HG02840 (cell line): ENCODE measurements around the gene LBR.
"Not testable (repeated sequence)": the region's sequence is repeated elsewhere in the genome, so short reads cannot be mapped to it uniquely, and the experiment has no call there.

Experiments used
- ATAC-seq: cut with Tn5 transposase; IDR thresholded peaks from one replicate; pipeline ENCODE4 v1.9.1; 2021; ENCODE audit warnings: mild to moderate bottlenecking, moderate library complexity, moderate number of reproducible peaks; ENCODE audit not compliant: unreplicated experiment, low FRiP score

Gene LBR

GRCh38 chr1:225388372-225388771 lies 39.5 kb downstream of the LBR start:
- no peak for ATAC-seq

DNA sequence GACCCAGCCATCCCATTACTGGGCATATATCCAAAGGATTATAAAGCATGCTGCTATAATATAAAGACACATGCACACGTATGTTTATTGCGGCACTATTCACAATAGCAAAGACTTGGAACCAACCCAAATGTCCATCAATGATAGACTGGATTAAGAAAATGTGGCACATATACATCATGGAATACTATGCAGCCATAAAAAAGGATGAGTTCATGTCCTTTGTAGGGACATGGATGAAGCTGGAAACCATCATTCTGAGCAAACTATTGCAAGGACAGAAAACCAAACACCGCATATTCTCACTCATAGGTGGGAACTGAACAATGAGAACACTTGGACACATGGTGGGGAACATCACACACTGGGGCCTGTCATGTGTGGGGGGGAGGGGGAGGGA lies 41.0 kb downstream of the LBR start:
- not testable (repeated sequence) for ATAC-seq

DNA sequence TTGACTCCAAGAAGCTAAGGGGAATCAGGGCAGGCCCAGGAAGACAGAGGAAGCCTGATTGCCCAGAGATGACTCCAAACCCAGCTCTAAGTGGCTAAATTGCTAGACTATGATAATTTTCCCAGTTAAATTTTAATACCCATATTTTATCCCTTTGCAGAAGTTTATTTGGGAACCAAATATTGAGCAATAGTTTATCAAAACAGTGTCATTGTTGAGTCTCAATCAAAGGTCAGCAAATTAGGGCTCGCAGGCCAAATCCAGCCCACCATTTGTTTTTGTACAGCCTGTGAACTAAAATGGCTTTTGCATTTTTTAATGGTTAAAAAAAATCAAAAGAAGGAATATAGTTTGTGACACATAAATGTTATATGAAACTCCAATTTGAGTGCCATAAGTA lies 47.1 kb downstream of the LBR start:
- no peak for ATAC-seq

- ATAC-seq = no peak
Observed at GRCh38 chr1:225378880-225379279, 49.0 kb downstream of the LBR start.

- no peak for ATAC-seq
Observed at GRCh38 chr1:225374996-225375395, 52.8 kb downstream of the LBR start.

- ATAC-seq = no peak
Observed at GRCh38 chr1:225373155-225373554, 54.7 kb downstream of the LBR start.

GRCh38 chr1:225371366-225372010 lies 56.4 kb downstream of the LBR start:
- ATAC-seq = no peak

GRCh38 chr1:225368036-225368552 lies 59.7 kb downstream of the LBR start:
- no peak for ATAC-seq

DNA sequence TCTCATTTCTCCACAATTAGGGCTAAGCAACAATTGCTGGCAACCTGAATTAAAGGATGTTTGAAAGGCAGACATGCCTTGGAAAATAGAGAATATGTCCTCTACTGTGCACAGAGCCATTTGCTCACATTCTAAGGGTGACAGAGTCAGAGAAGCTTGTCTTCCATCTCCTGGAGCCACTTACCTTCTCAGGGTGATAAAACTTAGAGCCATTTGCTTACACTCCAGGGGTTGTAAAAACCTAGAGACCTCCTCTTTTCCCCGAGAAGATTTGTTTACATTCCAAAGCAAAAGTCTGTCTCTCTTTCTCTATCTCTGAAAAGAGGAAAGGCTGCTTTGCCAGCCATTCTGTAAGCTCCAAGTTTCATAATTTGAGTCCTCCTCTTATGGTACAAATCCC lies 61.3 kb downstream of the LBR start:
- ATAC-seq = no peak

GRCh38 chr1:225366018-225366417 lies 61.8 kb downstream of the LBR start:
- ATAC-seq = no peak

GRCh38 chr1:225364439-225364838 lies 63.4 kb downstream of the LBR start:
- ATAC-seq = no peak

DNA sequence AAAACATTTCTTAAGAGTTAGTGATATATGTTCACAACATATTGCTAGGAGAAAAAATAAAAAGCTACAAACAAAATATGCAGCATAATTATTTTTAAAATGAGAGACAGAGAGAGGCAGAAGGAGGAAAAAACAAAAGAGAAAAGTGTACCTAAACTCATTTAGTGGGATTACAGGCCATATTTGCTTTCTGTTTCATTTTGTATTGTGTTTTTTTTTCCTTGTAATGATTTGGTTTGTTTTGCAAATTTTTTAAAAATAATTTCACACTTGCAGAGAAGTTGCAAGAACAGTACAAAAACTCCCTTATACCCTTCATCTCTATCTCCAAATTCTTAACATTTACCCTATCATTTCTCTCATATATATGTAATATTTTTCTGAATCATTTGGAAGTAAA lies 65.0 kb downstream of the LBR start:
- no peak for ATAC-seq

DNA sequence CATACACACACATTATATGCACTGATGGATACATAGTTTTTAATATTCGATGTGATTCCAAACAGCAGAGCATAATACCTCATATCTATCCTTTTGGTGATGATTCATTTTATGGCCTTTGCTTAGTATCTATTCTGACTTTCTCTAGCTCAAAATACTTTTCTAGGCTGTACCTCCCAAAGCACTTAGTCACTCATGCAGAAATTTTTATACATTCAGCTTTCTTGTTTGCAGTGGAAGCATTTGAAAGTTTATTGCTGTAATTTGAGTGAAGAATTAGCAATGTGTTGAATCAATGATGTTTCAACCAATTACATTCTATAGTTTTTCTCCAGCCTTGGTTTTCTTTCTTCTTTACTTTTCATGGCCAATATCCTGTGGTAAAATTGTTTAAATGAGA lies 66.7 kb downstream of the LBR start:
- no peak for ATAC-seq

DNA sequence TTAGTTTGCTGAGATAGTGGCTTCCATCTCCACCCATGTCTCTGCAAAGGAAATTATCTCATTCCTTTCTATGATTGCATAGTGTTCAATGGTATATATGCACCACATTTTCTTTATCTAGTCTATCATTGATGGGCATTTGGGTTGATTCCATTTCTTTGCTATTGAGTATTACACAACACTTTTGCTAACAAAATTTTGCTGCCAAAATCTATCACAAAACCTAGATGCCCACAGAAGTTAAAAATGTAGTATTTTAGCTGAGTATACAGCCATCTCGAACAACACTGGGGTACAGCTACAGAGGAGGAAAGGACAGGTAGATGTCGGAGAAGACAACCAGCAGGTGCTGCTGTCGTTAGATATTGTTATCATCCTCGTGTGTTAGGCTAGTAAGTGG lies 67.7 kb downstream of the LBR start:
- no peak for ATAC-seq

GRCh38 chr1:225355863-225356262 lies 72.0 kb downstream of the LBR start:
- no peak for ATAC-seq

DNA sequence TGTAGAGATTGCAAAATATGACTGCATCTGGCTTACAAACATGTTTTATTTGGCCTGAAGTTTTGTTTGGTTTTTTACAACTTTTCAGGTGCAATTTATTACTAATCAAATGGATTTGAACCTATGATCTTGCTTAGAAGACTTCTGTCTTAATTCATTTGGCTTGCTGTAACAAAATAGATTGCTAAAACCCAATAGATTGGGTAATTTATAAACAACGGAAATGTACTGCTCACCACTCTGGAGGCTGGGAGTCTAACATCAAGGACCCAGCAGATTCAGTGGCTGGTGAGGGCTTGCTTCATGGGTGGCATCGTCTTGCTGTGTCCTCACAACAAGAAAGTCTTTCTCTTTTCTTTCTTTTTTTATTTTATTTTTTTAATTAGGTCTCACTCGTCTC lies 72.9 kb downstream of the LBR start:
- no peak for ATAC-seq
